Measurements from ENCODE around the gene ODC1.
A peak's percentile ranks its signal among the peaks of the same experiment; 100 is the strongest.

The ODC1 gene

DNA sequence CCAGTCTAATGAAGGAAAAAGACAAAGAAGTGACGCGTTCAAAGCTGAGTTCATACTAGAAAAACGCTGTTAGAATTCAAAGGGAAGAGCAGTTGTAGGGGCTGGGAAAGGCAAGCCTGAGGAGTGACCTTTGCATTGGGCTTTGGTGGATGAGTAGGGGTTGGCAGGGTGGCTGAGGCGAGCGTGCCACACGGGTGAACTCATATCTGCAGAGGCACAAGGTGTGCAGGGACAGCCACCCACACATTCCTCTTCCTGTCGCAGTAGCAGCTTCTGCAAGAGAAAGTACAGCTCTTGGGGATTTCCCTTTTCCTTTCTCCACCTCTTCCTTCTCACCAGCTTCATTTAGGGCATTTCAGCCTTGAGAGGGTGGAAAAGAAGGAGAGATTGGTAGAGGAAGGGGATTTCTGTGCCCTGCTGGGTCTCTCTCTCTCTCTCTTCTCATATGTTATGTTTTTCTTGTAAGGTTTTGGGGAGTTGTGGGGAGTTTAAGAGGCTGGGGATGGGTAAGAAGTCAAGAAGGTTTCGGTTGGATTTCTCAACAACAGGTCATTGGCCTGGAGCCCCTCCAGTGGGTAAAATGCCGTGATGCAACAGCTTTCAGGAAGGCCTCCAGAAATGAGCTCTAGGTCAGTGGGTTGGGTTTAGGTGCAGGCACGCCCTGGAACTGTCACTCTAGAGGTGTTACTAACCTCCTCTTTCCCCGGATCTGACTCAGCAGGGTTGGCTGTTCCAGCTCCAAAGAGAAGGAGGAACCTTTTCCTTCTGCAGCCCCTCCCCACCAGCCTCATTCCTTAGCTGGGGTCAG is 40.1 kb downstream of the ODC1 start:
- no peak overlapping the region for H3K4me3 ChIP-seq (ENCODE audit: low read length)
- DNase-seq (ENCODE audit: low read depth, low spot score) = peak; percentile 28

- DNase-seq (ENCODE audit: low read depth, low spot score) = peak; percentile 46
- no peak overlapping the region for H3K4me3 ChIP-seq (ENCODE audit: low read length)
Observed at GRCh38 chr2:10407432-10407831, 40.7 kb downstream of the ODC1 start.

GRCh38 chr2:10406491-10407188 is 41.5 kb downstream of the ODC1 start:
- no peak for DNase-seq (ENCODE audit: low read depth, low spot score)
- H3K4me3 ChIP-seq (ENCODE audit: low read length) = no peak overlapping the region

GRCh38 chr2:10406016-10406415 is 42.1 kb downstream of the ODC1 start:
- H3K4me3 ChIP-seq (ENCODE audit: low read length) = no peak overlapping the region

DNA sequence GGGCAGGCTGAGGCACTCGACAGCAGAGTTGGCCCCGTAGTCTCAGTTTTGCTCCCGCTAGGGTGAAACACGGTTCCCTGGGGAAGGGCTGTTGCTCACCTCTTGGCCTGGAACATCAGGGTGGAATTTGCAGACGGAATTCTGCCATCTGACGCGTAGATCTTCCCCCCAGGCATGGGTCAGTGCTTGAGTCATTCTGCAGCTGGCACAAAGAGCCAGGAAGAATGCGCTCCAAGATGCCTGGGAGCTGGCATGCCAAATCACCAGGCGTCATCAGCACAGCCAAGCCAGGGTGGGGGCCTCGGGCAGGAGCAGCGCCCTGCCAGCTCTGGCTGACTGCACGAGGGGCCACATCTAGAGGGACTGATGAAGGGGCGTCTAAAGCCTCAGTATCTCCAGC is 42.7 kb downstream of the ODC1 start:
- DNase-seq (ENCODE audit: low read depth, low spot score) = no peak

More at GRCh38 chr2:10406016-10406415, 42.1 kb downstream of the ODC1 start:
- no peak for DNase-seq (ENCODE audit: low read depth, low spot score)

GRCh38 chr2:10404324-10405143 is 43.6 kb downstream of the ODC1 start:
- DNase-seq (ENCODE audit: low read depth, low spot score) = no peak
- no peak overlapping the region for H3K4me3 ChIP-seq (ENCODE audit: low read length)

More for the DNA sequence above, 42.7 kb downstream of the ODC1 start:
- H3K4me3 ChIP-seq (ENCODE audit: low read length) = no peak overlapping the region

- DNase-seq (ENCODE audit: low read depth, low spot score) = no peak
- H3K4me3 ChIP-seq (ENCODE audit: low read length) = no peak overlapping the region
Observed at GRCh38 chr2:10402653-10403215, 45.4 kb downstream of the ODC1 start.

DNA sequence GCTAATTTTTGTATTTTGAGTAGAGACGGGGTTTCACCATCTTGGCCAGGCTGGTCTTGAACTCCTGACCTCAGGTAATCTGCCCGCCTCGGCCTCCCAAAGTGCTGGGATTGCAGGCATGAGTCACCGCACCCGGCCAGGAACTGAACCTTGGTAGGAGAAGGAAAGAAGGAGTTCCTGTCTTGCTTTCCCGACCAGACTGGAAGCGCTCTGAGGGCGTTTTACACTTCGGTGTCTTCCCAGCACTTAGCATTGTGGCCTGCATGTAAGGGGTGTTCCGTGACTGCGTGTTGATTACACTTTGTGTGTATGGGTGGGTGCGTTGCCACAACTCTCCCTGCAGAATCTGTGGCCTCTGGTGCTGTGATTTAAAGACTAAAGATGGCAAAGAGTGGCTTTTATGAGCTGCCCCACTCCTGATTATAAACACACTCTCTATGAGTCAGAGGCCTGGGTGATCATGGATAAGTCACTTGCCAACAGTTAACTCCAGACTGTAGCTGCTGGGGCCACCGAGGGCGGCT is 46.0 kb downstream of the ODC1 start:
- no peak for DNase-seq (ENCODE audit: low read depth, low spot score)

DNA sequence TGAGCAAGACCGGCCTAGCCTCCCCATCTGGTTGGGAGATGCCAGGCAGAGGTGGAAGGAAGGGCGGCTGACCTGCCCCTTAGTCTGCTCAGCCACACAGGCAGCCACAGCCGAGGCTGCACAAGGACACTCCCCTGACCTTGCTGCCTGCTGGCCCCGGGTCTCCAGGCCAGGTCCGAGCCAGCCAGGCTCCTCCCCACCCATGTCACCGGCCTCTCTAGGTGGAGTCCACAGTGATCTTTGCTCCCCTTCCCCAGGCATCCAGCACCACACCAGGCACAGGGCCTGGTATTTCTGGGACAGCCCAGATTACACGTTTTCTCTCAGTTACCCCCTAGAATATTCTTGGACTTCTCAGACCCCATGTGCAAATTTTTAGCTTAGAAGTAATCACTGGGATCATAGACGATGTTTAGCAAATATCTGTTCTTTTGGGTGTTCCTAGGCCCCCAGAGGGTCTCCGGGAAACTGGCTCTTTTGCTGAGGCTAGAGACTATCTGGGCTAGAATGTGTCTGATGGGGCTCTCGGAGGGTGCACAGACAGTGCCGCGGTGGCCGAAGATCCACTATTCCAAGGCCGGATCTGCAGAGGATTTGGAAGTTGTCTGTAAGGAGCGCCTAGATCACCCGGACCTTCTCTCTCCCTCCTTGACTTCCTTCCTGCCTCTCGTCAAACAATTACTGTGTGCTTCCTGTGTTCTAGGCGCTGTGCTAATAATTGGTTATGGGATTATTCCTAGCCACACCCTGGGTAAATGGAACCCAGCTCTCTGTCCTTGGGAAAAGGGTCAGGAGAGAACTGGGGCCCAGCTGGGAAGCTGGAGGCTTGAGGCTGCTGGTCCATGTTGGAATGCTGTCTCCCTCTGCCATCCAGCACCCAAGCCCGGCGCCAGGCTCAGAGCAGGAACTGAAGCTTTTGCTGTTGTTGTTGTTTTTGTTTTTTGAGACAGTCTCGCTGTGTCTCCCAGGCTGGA is 46.9 kb downstream of the ODC1 start:
- DNase-seq (ENCODE audit: low read depth, low spot score) = no peak
- H3K4me3 ChIP-seq (ENCODE audit: low read length) = no peak overlapping the region

More for the DNA sequence above, 46.0 kb downstream of the ODC1 start:
- no peak overlapping the region for H3K4me3 ChIP-seq (ENCODE audit: low read length)

GRCh38 chr2:10400568-10400977 is 47.6 kb downstream of the ODC1 start:
- DNase-seq (ENCODE audit: low read depth, low spot score) = no peak

DNA sequence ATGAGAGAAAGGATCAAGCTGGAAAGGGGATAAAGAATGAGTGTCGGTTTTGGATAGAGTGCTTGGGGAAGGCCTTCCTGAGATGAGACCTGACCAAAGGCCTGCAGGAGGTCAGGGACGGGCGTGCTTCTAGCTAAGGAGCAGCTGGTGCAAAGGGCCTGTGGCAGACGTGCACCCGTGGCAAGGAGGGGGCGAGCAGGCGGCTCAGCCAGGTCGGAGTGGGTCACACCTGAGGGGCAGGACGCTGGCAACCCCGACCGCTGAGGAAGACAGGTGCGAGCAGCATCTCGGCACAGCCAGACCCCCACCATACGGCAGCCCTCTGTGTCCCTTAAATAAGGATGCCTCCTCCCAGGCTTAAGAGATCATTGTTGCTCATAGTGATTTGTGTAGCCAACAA is 48.1 kb downstream of the ODC1 start:
- H3K4me3 ChIP-seq (ENCODE audit: low read length) = no peak overlapping the region
- DNase-seq (ENCODE audit: low read depth, low spot score) = no peak

More at GRCh38 chr2:10400568-10400977, 47.6 kb downstream of the ODC1 start:
- no peak overlapping the region for H3K4me3 ChIP-seq (ENCODE audit: low read length)

- no peak overlapping the region for H3K4me3 ChIP-seq (ENCODE audit: low read length)
- no peak for DNase-seq (ENCODE audit: low read depth, low spot score)
Observed at GRCh38 chr2:10399358-10399757, 48.8 kb downstream of the ODC1 start.

DNA sequence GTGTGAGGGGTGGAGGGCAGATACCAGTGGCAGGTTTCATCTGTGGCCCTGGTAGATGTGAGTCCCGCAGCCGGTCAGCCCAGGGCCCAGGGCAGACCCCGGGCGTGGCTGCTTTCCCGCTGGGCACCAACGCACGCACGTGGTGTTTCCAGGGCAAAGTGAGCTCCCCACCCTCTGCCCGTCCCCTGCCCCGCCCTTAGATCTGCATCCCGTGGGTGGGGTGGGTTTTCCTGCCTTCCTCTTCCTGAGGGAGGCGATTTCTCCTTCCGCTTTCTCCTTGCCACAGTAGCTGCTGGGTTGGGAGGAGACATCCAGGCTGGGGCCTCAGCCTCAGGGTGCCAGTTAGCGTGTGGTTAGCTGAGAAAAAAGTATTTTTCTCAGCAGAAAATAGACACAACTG is 49.6 kb downstream of the ODC1 start:
- DNase-seq (ENCODE audit: low read depth, low spot score) = no peak
- no peak overlapping the region for H3K4me3 ChIP-seq (ENCODE audit: low read length)

DNA sequence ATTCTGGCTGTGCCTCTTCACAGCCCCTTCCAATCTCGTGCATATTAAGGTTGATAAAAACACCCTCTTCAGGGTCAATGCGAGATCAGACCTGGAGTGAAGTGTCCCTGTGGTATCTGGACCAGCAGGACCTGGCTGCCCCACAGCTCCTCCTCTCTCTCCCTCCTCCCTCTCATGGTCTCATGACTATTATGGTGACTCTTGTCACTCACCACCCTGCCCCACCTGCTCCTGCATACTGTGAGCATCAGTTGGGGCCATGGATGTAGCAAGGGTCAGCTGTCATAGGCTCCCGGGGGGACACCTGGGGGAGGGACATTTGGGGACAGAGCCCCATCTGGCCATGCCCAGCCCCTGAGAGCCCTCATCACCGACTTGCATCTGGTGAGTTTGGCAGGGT is 50.2 kb downstream of the ODC1 start:
- DNase-seq (ENCODE audit: low read depth, low spot score) = no peak
- H3K4me3 ChIP-seq (ENCODE audit: low read length) = no peak overlapping the region

- DNase-seq (ENCODE audit: low read depth, low spot score) = no peak
- H3K4me3 ChIP-seq (ENCODE audit: low read length) = no peak overlapping the region
Observed at GRCh38 chr2:10397297-10397875, 50.7 kb downstream of the ODC1 start.

DNA sequence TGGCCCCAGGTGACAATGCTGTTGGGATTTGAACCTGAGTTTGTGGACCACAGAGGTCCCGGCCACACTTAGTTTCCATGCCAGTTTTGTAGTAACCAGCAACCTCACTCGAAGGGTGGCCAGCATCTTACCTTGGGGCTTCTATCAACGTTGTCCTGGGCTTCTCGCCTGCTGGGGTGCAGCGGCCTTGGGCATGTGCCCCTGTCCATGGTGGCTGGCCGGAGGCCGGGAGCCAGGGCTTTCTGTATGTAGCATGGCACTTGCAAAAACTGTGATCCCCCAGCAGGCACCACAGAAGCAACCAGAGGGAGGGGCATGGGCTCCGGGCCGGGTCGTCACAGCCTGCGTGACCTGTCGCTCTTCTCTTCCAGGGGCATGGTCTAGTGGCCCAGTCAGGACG is 51.7 kb downstream of the ODC1 start:
- no peak overlapping the region for H3K4me3 ChIP-seq (ENCODE audit: low read length)
- DNase-seq (ENCODE audit: low read depth, low spot score) = no peak

DNA sequence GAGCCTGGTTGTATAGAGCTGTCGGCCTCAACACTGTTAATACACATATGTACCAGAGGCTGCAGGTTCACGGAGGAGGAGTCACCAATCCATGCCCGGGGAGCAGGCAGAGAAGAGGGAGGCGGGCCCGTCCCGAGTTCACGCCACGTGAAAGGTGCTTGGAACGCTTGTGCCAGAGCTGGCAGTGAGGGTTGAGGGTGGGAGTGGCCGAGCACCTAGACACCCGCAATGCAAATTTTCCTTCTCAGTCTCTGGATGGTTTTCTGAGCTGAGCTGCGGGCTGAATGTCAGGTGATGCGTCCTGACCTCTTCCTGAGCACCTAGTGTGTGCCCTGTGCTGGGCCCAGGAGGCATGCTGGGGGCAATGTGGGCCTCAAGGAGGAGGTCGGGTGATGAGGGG is 52.2 kb downstream of the ODC1 start:
- H3K4me3 ChIP-seq (ENCODE audit: low read length) = no peak overlapping the region

DNA sequence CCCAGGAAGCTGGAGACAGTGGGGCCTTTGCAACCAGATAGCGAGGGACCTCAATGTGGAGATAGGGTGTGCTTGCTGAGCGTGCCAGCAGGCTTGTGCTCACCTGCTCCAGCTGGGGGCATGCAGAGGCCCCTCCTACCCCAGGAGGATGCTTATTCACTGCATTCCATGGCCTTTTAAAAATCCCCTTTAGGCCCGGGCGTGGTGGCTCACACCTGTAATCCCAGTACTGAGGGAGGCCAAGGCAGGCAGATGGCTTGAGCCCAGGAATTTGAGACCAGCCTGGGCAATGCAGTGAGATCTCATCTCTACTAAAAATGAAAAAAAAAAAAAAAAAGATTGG is 54.5 kb downstream of the ODC1 start:
- no peak overlapping the region for H3K4me3 ChIP-seq (ENCODE audit: low read length)

More for the DNA sequence above, 52.2 kb downstream of the ODC1 start:
- DNase-seq (ENCODE audit: low read depth, low spot score) = no peak

More for the DNA sequence above, 54.5 kb downstream of the ODC1 start:
- DNase-seq (ENCODE audit: low read depth, low spot score) = no peak

Data from Jurkat, Clone E6-1 (cell line).